SK-N-SH (cell line): ENCODE data around the gene MATR3. TPM values are rescaled to one million over a fixed set of nuclear protein-coding genes. Genes with fewer than 3 reads are reported as not detected.

Source experiments
- CTCF ChIA-PET: fragments of 300-600, 350-600 bp; formaldehyde crosslinking; extraction: SDS; loops from one replicate; lab custom pipeline; 2021; lab: Yijun Ruan, JAX
- POLR2A ChIA-PET: fragments of 350-600 bp; sonication (Branson Sonifier 250); formaldehyde crosslinking; extraction: SDS; loops from one replicate; lab custom pipeline; 2020; ENCODE audit warnings: antibody characterized with exemption, inconsistent platforms; lab: Yijun Ruan, JAX
- DNase-seq: peaks from one replicate; pipeline ENCODE4 v3.0.0; 2012
- H2AFZ ChIP-seq: fragments of 200-600 bp; sonication (generic); 2 replicates; pipeline ENCODE4 v1.8.1; 2016; ENCODE audit warnings: antibody characterized with exemption, mild to moderate bottlenecking, low read depth
- H3F3A ChIP-seq: fragments of 200-600 bp; sonication (generic); replicated peaks from 2 replicates; pipeline ENCODE3; 2016; ENCODE audit warnings: antibody characterized with exemption, mild to moderate bottlenecking; ENCODE audit not compliant: insufficient read depth
- H3K27ac ChIP-seq, 2 experiments: fragments of 200-500 bp in 1 of 2; fragments of 200-600 bp in 1 of 2; sonication (Bioruptor generic) in 1 of 2; sonication (generic), shearing (Covaris generic) in 1 of 2; 2 replicates each; pipeline versions ENCODE4 v1.5.1 to v1.6.1; 2014 to 2016; ENCODE audit warnings: low read depth in 2 of 2, inconsistent platforms in 1 of 2, low read length in 1 of 2, mild to moderate bottlenecking in 1 of 2, mixed read lengths in 1 of 2
- H3K27me3 ChIP-seq: fragments of 200-600 bp; sonication (generic), shearing (Covaris generic); 2 replicates; pipeline ENCODE4 v1.6.1; 2016; ENCODE audit warnings: mixed run types; ENCODE audit not compliant: insufficient read depth
- H3K36me3 ChIP-seq, 2 experiments: fragments of 200-500 bp in 1 of 2; fragments of 200-600 bp in 1 of 2; sonication (Bioruptor generic) in 1 of 2; sonication (generic) in 1 of 2; replicated peaks in 1 of 2; 2 replicates each; pipeline versions ENCODE3 to v1.5.1; 2014 to 2016; ENCODE audit warnings: low read length in 1 of 2, mild to moderate bottlenecking in 1 of 2; ENCODE audit not compliant: insufficient read depth in 2 of 2, control insufficient read depth in 1 of 2
- H3K4me1 ChIP-seq, 2 experiments: fragments of 200-500 bp in 1 of 2; fragments of 200-600 bp in 1 of 2; sonication (Bioruptor generic) in 1 of 2; sonication (generic), shearing (Covaris generic) in 1 of 2; 2 replicates each; pipeline versions ENCODE4 v1.5.1 to v1.6.1; 2014 to 2016; ENCODE audit warnings: low read depth in 1 of 2, low read length in 1 of 2, mixed run types in 1 of 2; ENCODE audit not compliant: insufficient read depth in 2 of 2, control insufficient read depth in 1 of 2
- H3K4me2 ChIP-seq: fragments of 200-600 bp; sonication (generic), shearing (Covaris generic); 2 replicates; pipeline ENCODE4 v1.6.1; 2017; ENCODE audit warnings: mixed run types
- H3K4me3 ChIP-seq, 2 experiments: fragments of 200-500 bp in 1 of 2; fragments of 200-600 bp in 1 of 2; sonication (Bioruptor generic) in 1 of 2; sonication (generic), shearing (Covaris generic) in 1 of 2; 2 replicates each; pipeline versions ENCODE4 v1.5.1 to v1.8.1; 2014 to 2016; ENCODE audit warnings: low read depth in 2 of 2, inconsistent platforms in 1 of 2, low read length in 1 of 2, mild to moderate bottlenecking in 1 of 2, mixed read lengths in 1 of 2, moderate library complexity in 1 of 2
- H3K79me2 ChIP-seq: fragments of 200-600 bp; sonication (generic); 2 replicates; pipeline ENCODE4 v1.8.1; 2017; ENCODE audit warnings: mild to moderate bottlenecking; ENCODE audit not compliant: insufficient read depth
- H3K9ac ChIP-seq: fragments of 200-600 bp; sonication (generic); 2 replicates; pipeline ENCODE4 v1.6.1; 2017; ENCODE audit warnings: mixed run types
- H3K9me2 ChIP-seq: fragments of 200-600 bp; sonication (generic); 2 replicates; pipeline ENCODE4 v1.6.1; 2017; ENCODE audit warnings: mixed run types
- H3K9me3 ChIP-seq: fragments of 200-600 bp; sonication (generic); 2 replicates; pipeline ENCODE4 v1.6.1; 2017; ENCODE audit warnings: mixed run types, mild to moderate bottlenecking, moderate library complexity
- H4K20me1 ChIP-seq: fragments of 200-600 bp; sonication (generic); 2 replicates; pipeline ENCODE4 v1.6.1; 2017; ENCODE audit warnings: mild to moderate bottlenecking, mixed run types; ENCODE audit not compliant: insufficient read depth
- GABPA ChIP-seq: IDR thresholded peaks from 2 replicates; pipeline ENCODE4 v1.4.0; 2012; ENCODE audit warnings: low read depth, mild to moderate bottlenecking
- MEF2A ChIP-seq: IDR thresholded peaks from 2 replicates; pipeline ENCODE4 v1.4.0; 2012; ENCODE audit warnings: low read depth, borderline replicate concordance
- MXI1 ChIP-seq: IDR thresholded peaks from 2 replicates; pipeline ENCODE4 v1.6.1; 2012; ENCODE audit warnings: mild to moderate bottlenecking, low read depth, low read length, improper control_type of control experiment
- RXRA ChIP-seq: IDR thresholded peaks from 2 replicates; pipeline ENCODE4 v1.4.0; 2012; ENCODE audit warnings: low read depth, mild to moderate bottlenecking, borderline replicate concordance
- TAF1 ChIP-seq: IDR thresholded peaks from 2 replicates; pipeline ENCODE4 v1.6.1; 2012; ENCODE audit warnings: low read depth, mild to moderate bottlenecking, low read length, moderate library complexity, borderline replicate concordance
- USF2 ChIP-seq: fragments of 150-350 bp; IDR thresholded peaks from 2 replicates; pipeline ENCODE4 v1.6.1; 2017; ENCODE audit warnings: antibody characterized with exemption, low read length, low read depth, borderline replicate concordance
- WGBS: methylation state at CpG from one replicate; pipeline ENCODE4 v1.1.6; 2017; ENCODE audit warnings: low lambda C conversion rate; 5-methylcytosine and 5-hydroxymethylcytosine counted together
- polyA plus RNA-seq, 3 experiments: library from polyadenylated mRNA; depleted of rRNA; stranded (reverse); fragments of >200 nt; gene quantifications; 2 replicates each; pipeline ENCODE4 v1.2.3, GENCODE V29; 2012
- TF ChIP-seq, protein P1 (sequence below): IDR thresholded peaks from 2 replicates; pipeline ENCODE4 v1.6.1; 2012; ENCODE audit warnings: mild to moderate bottlenecking, low read depth, low read length, moderate library complexity

MATR3 gene
- polyA plus RNA-seq, 1 of the 3 experiments (the other 2 are of a cell fraction): 40.4 TPM

GRCh38 chr5:139276426-139276825 is 17.1 kb upstream of the MATR3 start:
- Histone ChIP-seq H3K9me2 (no peaks in the 10 kb centered on the region), H3K4me2 (no peak overlapping the region), H3K4me1 (peaks cover 20 to 25% of the 10 kb centered on the region in 2 experiments; a peak in 2 of 4 replicates), H3K9me3 (no peaks in the 10 kb centered on the region), H3K27me3 (no peaks in the 10 kb centered on the region), H3F3A (peaks cover 26% of the 10 kb centered on the region), H3K4me3 (no peak overlapping the region), H2AFZ (no peak overlapping the region), H3K9ac (no peak overlapping the region), H4K20me1 (peaks cover 4% of the 10 kb centered on the region; the same call in 1 of the 2 replicates), H3K79me2 (peaks cover 46% of the 10 kb centered on the region), H3K36me3 (peaks cover 35 to 59% of the 10 kb centered on the region in 2 experiments), H3K27ac (no peak overlapping the region)
- WGBS: 80% methylated on average over 2 of the region's 2 CpGs
- CTCF ChIA-PET: interaction anchor here (1.0 to 2.4 kb wide), 7 partner anchors 10 to 772 kb away, joined by 3 to 7 read pairs (median 6); partner anchors contain the start of gene MATR3
- TF ChIP-seq TAF1 (no peak), MEF2A (no peak), MXI1 (no peak)
- TF ChIP-seq, protein P1, sequence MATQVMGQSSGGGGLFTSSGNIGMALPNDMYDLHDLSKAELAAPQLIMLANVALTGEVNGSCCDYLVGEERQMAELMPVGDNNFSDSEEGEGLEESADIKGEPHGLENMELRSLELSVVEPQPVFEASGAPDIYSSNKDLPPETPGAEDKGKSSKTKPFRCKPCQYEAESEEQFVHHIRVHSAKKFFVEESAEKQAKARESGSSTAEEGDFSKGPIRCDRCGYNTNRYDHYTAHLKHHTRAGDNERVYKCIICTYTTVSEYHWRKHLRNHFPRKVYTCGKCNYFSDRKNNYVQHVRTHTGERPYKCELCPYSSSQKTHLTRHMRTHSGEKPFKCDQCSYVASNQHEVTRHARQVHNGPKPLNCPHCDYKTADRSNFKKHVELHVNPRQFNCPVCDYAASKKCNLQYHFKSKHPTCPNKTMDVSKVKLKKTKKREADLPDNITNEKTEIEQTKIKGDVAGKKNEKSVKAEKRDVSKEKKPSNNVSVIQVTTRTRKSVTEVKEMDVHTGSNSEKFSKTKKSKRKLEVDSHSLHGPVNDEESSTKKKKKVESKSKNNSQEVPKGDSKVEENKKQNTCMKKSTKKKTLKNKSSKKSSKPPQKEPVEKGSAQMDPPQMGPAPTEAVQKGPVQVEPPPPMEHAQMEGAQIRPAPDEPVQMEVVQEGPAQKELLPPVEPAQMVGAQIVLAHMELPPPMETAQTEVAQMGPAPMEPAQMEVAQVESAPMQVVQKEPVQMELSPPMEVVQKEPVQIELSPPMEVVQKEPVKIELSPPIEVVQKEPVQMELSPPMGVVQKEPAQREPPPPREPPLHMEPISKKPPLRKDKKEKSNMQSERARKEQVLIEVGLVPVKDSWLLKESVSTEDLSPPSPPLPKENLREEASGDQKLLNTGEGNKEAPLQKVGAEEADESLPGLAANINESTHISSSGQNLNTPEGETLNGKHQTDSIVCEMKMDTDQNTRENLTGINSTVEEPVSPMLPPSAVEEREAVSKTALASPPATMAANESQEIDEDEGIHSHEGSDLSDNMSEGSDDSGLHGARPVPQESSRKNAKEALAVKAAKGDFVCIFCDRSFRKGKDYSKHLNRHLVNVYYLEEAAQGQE: no peak
- DNase-seq: no peak
- POLR2A ChIA-PET: interaction anchor here (0.6 to 2.4 kb wide), 2 partner anchors 17 to 496 kb away, joined by 7 to 9 read pairs; partner anchors contain the start of gene MATR3

DNA sequence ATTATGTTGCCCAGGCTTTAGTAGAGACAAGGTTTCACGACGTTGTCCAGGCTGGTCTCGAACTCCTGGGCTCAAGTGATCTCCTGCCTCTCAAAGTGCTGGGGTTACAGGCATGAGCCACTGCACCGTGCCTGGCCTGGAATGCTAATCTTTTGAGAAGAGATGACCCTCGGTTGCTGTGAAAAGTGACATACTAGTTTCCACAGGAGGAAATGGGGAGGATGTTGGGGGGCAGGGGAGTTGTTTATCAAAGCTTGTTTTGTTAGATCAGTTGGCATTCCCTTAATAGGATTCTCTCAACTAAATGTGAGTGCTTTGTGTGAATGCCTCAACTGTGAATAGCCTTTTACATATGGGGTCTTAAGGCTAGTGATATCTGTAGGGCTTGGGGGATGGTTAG is 16.4 kb upstream of the MATR3 start:
- Histone ChIP-seq H2AFZ (no peak overlapping the region), H3K36me3 (peaks cover 41 to 67% of the 10 kb centered on the region in 2 experiments)
- TF ChIP-seq USF2 (no peak), MXI1 (no peak), RXRA (no peak), GABPA (no peak)
- TF ChIP-seq, all 33 proteins: peak for 0
- no peak overlapping the region for H3K27ac ChIP-seq
- no peak overlapping the region for H3K4me2 ChIP-seq
- peaks cover 20 to 27% of the 10 kb centered on the region in 2 experiments; a peak in 2 of 4 replicates for H3K4me1 ChIP-seq
- no peaks in the 10 kb centered on the region for H3K27me3 ChIP-seq
- DNase-seq: no peak
- peaks cover 26% of the 10 kb centered on the region for H3F3A ChIP-seq
- H3K9me3 ChIP-seq: no peaks in the 10 kb centered on the region
- POLR2A ChIA-PET: interaction anchor here (0.6 to 2.4 kb wide), 2 partner anchors 16 to 1823 kb away, joined by 4 to 9 read pairs; partner anchors contain the start of gene MATR3
- H4K20me1 ChIP-seq: peaks cover 4% of the 10 kb centered on the region; the same call in 1 of the 2 replicates
- peaks cover 46% of the 10 kb centered on the region for H3K79me2 ChIP-seq
- 81% methylated on average over 5 of the region's 5 CpGs for WGBS
- CTCF ChIA-PET: interaction anchor here (0.9 to 2.4 kb wide), 4 partner anchors 11 to 813 kb away, joined by 3 to 7 read pairs (median 6); partner anchors contain the start of gene MATR3
- H3K4me3 ChIP-seq: no peak overlapping the region
- H3K9me2 ChIP-seq: no peaks in the 10 kb centered on the region
- H3K9ac ChIP-seq: no peak overlapping the region
